CD4-positive, CD25-positive, alpha-beta regulatory T cell (primary cell): ENCODE results near the gene PVALEF. TPM values are rescaled to one million over a fixed set of nuclear protein-coding genes. Genes with fewer than 3 reads are reported as not detected.

Source experiments
- ATAC-seq, 2 donors: fragments of 150-1000 bp; cut with Tn5 transposase; one replicate each; pipeline ENCODE4 v1.10.0; 2021; ENCODE audit warnings: low read depth in 2 of 2, moderate number of reproducible peaks in 2 of 2, moderate library complexity in 1 of 2
- DNase-seq, 3 donors: peaks; one replicate each; pipeline versions ENCODE4 v3.0.0 to v3.0.0-alpha.2; 2012 to 2022; ENCODE audit warnings: mixed read lengths in 1 of 3
- H3K27ac ChIP-seq: one replicate; pipeline ENCODE4 v1.7.0; 2013; ENCODE audit warnings: mild to moderate bottlenecking, low read length; ENCODE audit not compliant: insufficient read depth, poor library complexity, severe bottlenecking
- H3K27me3 ChIP-seq: one replicate; pipeline ENCODE4 v1.7.0; 2013; ENCODE audit warnings: low read length; ENCODE audit not compliant: control insufficient read depth, insufficient read depth
- H3K36me3 ChIP-seq: one replicate; pipeline ENCODE4 v1.7.0; 2013; ENCODE audit warnings: mild to moderate bottlenecking, low read length, moderate library complexity; ENCODE audit not compliant: control insufficient read depth, insufficient read depth
- H3K4me1 ChIP-seq: 2 replicates; pipeline ENCODE4 v1.7.0; 2013; ENCODE audit warnings: mild to moderate bottlenecking, low read length; ENCODE audit not compliant: insufficient read depth, control insufficient read depth, poor library complexity, severe bottlenecking
- H3K4me3 ChIP-seq: one replicate; pipeline ENCODE4 v1.7.0; 2013; ENCODE audit warnings: low read depth, mild to moderate bottlenecking, low read length, moderate library complexity
- H3K9me3 ChIP-seq, 2 experiments: 1 replicate in 1 of 2; 2 replicates in 1 of 2; pipeline ENCODE4 v1.7.0; 2013; ENCODE audit warnings: low read length in 2 of 2, mild to moderate bottlenecking in 1 of 2, moderate library complexity in 1 of 2; ENCODE audit not compliant: control insufficient read depth in 2 of 2
- H3K27ac Mint-ChIP-seq, 3 donors: one replicate each; pipeline ENCODE4 v1.8.0; 2020 to 2022; ENCODE audit warnings: mild to moderate bottlenecking in 3 of 3, mixed read lengths in 3 of 3, moderate library complexity in 2 of 3
- H3K27me3 Mint-ChIP-seq: one replicate; pipeline ENCODE4 v1.8.0; 2022; ENCODE audit warnings: mild to moderate bottlenecking, mixed read lengths
- H3K36me3 Mint-ChIP-seq: one replicate; pipeline ENCODE4 v1.8.0; 2020; ENCODE audit warnings: mixed read lengths
- H3K4me1 Mint-ChIP-seq, 4 donors: one replicate each; pipeline ENCODE4 v1.8.0; 2020 to 2022; ENCODE audit warnings: mixed read lengths in 4 of 4, mild to moderate bottlenecking in 1 of 4
- H3K4me3 Mint-ChIP-seq, 4 donors: one replicate each; pipeline ENCODE4 v1.8.0; 2020 to 2022; ENCODE audit warnings: mild to moderate bottlenecking in 4 of 4, mixed read lengths in 4 of 4, moderate library complexity in 3 of 4
- H3K9me3 Mint-ChIP-seq, 7 donors: one replicate each; pipeline ENCODE4 v1.8.0; 2020 to 2022; ENCODE audit warnings: mixed read lengths in 7 of 7, mild to moderate bottlenecking in 3 of 7, moderate library complexity in 2 of 7
- polyA plus RNA-seq, 4 donors: library from polyadenylated mRNA; unstranded; fragments of 300-500 nt; fragmentation: Illumina TruSeq; gene quantifications; one replicate each; pipeline ENCODE4 v1.2.3, GENCODE V29; 2021
- total RNA-seq: library from RNA; stranded (reverse); gene quantifications from one replicate; pipeline ENCODE4 v1.2.3, GENCODE V29; 2022

The PVALEF gene
- total and polyA plus RNA-seq, 5 donors from 2014 or later, result not detected

DNA sequence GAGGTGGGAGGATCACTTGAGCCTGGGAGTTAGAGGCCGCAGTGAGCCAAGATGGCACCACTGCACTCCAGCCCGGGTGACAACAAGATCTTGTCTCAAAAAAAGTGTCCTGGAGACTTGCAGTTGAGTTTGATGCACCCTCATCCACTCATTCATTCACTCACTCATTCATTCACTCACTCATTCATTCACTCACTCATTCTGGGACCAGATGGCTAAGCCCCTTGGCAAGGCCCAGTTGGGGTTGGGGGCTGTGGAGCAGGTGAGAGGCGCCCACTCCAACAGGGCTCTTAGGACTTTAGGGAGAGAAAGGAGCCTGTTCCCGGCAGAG is 1.9 kb downstream of the PVALEF start:
- H3K4me1 Mint-ChIP-seq, result peaks cover 0 to 4% (median 0%) of the 10 kb centered on the region in 4 donors
- no peaks in the 10 kb centered on the region for H3K9me3 Mint-ChIP-seq
- no peaks in the 10 kb centered on the region for H3K9me3 ChIP-seq
- no peaks in the 10 kb centered on the region for H3K36me3 ChIP-seq
- ATAC-seq, result no peak
- H3K4me3 Mint-ChIP-seq, result peak overlapping the region in 2 of 4 donors; percentile 3 to 35
- peaks cover 21% of the 10 kb centered on the region for H3K27me3 Mint-ChIP-seq
- H3K4me1 ChIP-seq, result peaks cover 5% of the 10 kb centered on the region
- H3K27ac Mint-ChIP-seq, result no peak overlapping the region
- no peak overlapping the region for H3K4me3 ChIP-seq
- H3K36me3 Mint-ChIP-seq, result no peaks in the 10 kb centered on the region
- H3K27me3 ChIP-seq, result no peaks in the 10 kb centered on the region
- DNase-seq, result no peak
- no peak overlapping the region for H3K27ac ChIP-seq

GRCh38 chr17:81167638-81168037 is 2.3 kb downstream of the PVALEF start:
- H3K36me3 ChIP-seq, result no peaks in the 10 kb centered on the region
- H3K27ac ChIP-seq, result no peak overlapping the region
- no peaks in the 10 kb centered on the region for H3K36me3 Mint-ChIP-seq
- no peaks in the 10 kb centered on the region for H3K27me3 ChIP-seq
- ATAC-seq (no peak), DNase-seq (no peak)
- H3K9me3 ChIP-seq, result no peaks in the 10 kb centered on the region
- H3K9me3 Mint-ChIP-seq, result no peaks in the 10 kb centered on the region
- H3K4me1 Mint-ChIP-seq, result peaks cover 0 to 4% (median 0%) of the 10 kb centered on the region in 4 donors
- H3K27ac Mint-ChIP-seq, result no peak overlapping the region
- no peak overlapping the region for H3K4me3 ChIP-seq
- H3K4me3 Mint-ChIP-seq, result peak overlapping the region in 1 of 4 donors; percentile 35
- peaks cover 5% of the 10 kb centered on the region for H3K4me1 ChIP-seq
- H3K27me3 Mint-ChIP-seq, result peaks cover 21% of the 10 kb centered on the region

GRCh38 chr17:81169870-81170309 is 4.6 kb downstream of the PVALEF start:
- no peaks in the 10 kb centered on the region for H3K36me3 Mint-ChIP-seq
- no peaks in the 10 kb centered on the region for H3K9me3 Mint-ChIP-seq

DNA sequence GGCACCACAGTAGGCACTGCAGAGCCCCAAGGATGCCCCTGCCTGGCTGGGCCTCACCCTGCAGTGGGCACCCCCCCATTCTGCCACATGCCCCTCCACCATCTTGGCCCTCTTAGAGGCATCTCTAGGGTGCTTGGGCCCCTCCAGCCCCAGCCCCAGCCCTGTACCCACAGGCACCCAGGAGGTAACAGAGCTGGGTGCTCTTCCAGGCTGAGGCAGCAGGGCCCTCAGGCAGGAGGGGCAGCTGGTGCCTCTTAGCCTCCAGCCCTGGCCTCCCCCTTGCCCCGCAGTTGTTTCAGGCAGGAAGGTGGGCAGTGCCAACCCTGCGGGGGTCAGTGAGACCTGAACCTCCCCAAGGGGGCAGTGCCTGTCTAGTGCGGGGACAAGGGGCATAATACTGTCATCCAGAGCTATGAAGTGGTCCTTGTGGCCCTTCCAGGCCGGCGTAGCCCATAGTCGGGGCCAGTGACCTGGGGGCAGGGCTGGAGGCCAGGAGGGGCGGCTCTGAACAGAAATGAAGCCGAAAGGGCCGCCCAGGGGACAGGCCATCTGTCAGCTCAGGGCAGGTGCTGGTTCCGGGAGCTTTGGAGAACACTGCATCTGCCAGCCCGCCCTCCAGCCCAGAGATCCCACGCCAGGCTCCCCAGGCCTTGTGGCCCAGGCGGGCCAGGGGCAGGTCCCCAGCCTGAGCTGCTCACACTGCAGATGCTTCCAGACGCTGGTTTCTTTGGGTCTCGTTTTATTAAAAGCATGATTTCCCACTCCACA is 5.6 kb downstream of the PVALEF start:
- Mint-ChIP-seq H3K4me1 (peaks cover 0 to 2% (median 0%) of the 10 kb centered on the region in 4 donors), H3K27ac (no peak overlapping the region), H3K36me3 (no peaks in the 10 kb centered on the region), H3K4me3 (no peak overlapping the region), H3K9me3 (peaks cover 0 to 4% (median 0%) of the 10 kb centered on the region in 7 donors), H3K27me3 (peaks cover 22% of the 10 kb centered on the region)
- Histone ChIP-seq H3K36me3 (no peaks in the 10 kb centered on the region), H3K9me3 (no peaks in the 10 kb centered on the region), H3K4me3 (no peak overlapping the region), H3K27ac (no peak overlapping the region), H3K27me3 (no peaks in the 10 kb centered on the region), H3K4me1 (no peaks in the 10 kb centered on the region)
- no peak for DNase-seq
- no peak for ATAC-seq

More at GRCh38 chr17:81169870-81170309, 4.6 kb downstream of the PVALEF start:
- no peak for DNase-seq
- Mint-ChIP-seq H3K4me1 (peaks cover 0 to 2% (median 0%) of the 10 kb centered on the region in 4 donors), H3K27me3 (peaks cover 20% of the 10 kb centered on the region), H3K27ac (no peak overlapping the region), H3K4me3 (no peak overlapping the region)
- Histone ChIP-seq H3K9me3 (no peaks in the 10 kb centered on the region), H3K4me3 (no peak overlapping the region), H3K4me1 (peaks cover 5% of the 10 kb centered on the region), H3K36me3 (no peaks in the 10 kb centered on the region), H3K27ac (no peak overlapping the region), H3K27me3 (no peaks in the 10 kb centered on the region)
- ATAC-seq, result no peak

GRCh38 chr17:81171941-81172340 is 6.6 kb downstream of the PVALEF start:
- no peaks in the 10 kb centered on the region for H3K9me3 ChIP-seq
- Mint-ChIP-seq H3K27me3 (peaks cover 19% of the 10 kb centered on the region), H3K27ac (peak overlapping the region in 1 of 3 donors; percentile 74), H3K4me1 (peaks cover 0 to 2% (median 0%) of the 10 kb centered on the region in 4 donors), H3K9me3 (peaks cover 0 to 4% (median 0%) of the 10 kb centered on the region in 7 donors), H3K4me3 (no peak overlapping the region), H3K36me3 (no peaks in the 10 kb centered on the region)
- no peak overlapping the region for H3K4me3 ChIP-seq
- ATAC-seq, result no peak
- no peaks in the 10 kb centered on the region for H3K36me3 ChIP-seq
- DNase-seq, result no peak
- no peaks in the 10 kb centered on the region for H3K27me3 ChIP-seq
- H3K27ac ChIP-seq, result no peak overlapping the region
- H3K4me1 ChIP-seq, result no peaks in the 10 kb centered on the region

GRCh38 chr17:81173052-81173761 is 7.9 kb downstream of the PVALEF start:
- no peak overlapping the region for H3K27ac ChIP-seq
- no peaks in the 10 kb centered on the region for H3K27me3 ChIP-seq
- Mint-ChIP-seq H3K36me3 (no peaks in the 10 kb centered on the region), H3K27me3 (peaks cover 13% of the 10 kb centered on the region), H3K4me1 (no peaks in the 10 kb centered on the region), H3K4me3 (no peak overlapping the region), H3K27ac (no peak overlapping the region), H3K9me3 (peaks cover 0 to 4% (median 0%) of the 10 kb centered on the region in 7 donors)
- no peaks in the 10 kb centered on the region for H3K36me3 ChIP-seq
- no peak overlapping the region for H3K4me3 ChIP-seq
- H3K4me1 ChIP-seq, result no peaks in the 10 kb centered on the region
- ATAC-seq (no peak), DNase-seq (no peak)
- H3K9me3 ChIP-seq, result no peaks in the 10 kb centered on the region

GRCh38 chr17:81173762-81174155 is 8.5 kb downstream of the PVALEF start:
- H3K36me3 ChIP-seq, result no peaks in the 10 kb centered on the region
- Mint-ChIP-seq H3K27ac (no peak overlapping the region), H3K4me3 (no peak overlapping the region), H3K36me3 (no peaks in the 10 kb centered on the region), H3K9me3 (peaks cover 0 to 4% (median 0%) of the 10 kb centered on the region in 7 donors), H3K4me1 (no peaks in the 10 kb centered on the region), H3K27me3 (peaks cover 13% of the 10 kb centered on the region)
- no peaks in the 10 kb centered on the region for H3K4me1 ChIP-seq
- H3K27me3 ChIP-seq, result no peaks in the 10 kb centered on the region
- DNase-seq, result no peak
- H3K4me3 ChIP-seq, result no peak overlapping the region
- H3K27ac ChIP-seq, result no peak overlapping the region
- H3K9me3 ChIP-seq, result no peaks in the 10 kb centered on the region
- ATAC-seq, result no peak
